ENCODE measurements around the gene VSIG8.

The VSIG8 gene

DNA sequence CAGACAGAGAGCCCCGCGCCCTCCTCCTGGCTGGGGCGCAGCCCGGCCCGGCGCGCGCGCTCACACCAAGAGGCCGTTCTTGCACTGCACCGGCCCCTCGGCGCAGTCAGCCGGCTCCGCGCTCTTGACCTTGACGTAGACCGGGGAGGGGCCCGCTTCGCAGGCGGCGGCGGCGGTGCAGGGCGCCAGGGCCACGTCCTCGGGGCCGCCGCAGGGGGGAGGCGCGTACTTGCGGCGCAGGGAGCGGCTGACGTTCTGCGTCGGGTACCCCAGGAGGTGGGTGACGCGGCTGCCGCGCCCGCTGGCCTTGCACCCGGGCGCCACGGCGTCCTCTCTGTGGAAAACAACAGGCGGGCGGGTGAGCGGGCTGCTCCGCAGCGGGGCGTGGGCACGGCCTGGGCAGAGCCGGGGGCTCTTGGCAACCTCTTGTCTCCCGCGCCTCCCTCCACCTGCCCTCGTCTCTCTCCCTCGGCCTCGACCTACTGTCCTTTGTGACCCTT is 7.7 kb downstream of the VSIG8 start:
- H3K9me3 Mint-ChIP-seq: no peaks in the 10 kb centered on the region
- peaks cover 9% of the 10 kb centered on the region for H3K27me3 Mint-ChIP-seq
- no peaks in the 10 kb centered on the region for H3K36me3 Mint-ChIP-seq
- H3K4me1 Mint-ChIP-seq: peaks cover 14% of the 10 kb centered on the region
- ATAC-seq: peak; percentile 93
- H3K27ac Mint-ChIP-seq: peak overlapping the region; percentile 53
- peak overlapping the region; percentile 74 for H3K4me3 Mint-ChIP-seq

DNA sequence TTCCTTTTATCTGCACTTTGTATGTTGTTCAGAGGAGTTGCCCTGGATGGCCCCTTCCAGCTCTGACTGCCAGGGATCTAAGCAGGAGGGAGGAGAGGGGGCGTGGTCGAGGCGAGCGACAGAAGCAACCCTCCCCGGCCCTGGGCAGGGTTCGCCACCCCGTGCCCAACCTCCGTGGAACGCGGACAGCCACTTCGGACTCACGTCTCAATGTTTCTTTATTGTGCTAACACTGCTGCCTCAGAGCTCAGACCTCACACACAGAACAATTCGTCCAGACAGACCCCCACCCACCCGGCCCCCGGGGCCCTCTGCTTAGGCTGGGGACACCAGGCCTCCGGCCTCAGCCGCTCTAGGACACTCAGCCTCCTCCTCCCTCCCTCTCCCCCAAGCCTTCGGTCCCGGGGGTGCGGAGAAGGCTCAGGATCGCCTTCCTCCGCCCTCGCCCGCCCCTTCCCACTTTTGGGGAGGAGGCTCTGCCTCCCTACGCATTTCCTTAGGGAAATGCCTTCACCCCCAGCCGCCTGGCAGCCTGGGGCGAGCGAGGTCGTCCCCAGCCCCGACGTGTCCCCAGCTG is 8.3 kb downstream of the VSIG8 start:
- Mint-ChIP-seq H3K36me3 (no peaks in the 10 kb centered on the region), H3K4me1 (peaks cover 14% of the 10 kb centered on the region)
- peak; percentile 10 for ATAC-seq

DNA sequence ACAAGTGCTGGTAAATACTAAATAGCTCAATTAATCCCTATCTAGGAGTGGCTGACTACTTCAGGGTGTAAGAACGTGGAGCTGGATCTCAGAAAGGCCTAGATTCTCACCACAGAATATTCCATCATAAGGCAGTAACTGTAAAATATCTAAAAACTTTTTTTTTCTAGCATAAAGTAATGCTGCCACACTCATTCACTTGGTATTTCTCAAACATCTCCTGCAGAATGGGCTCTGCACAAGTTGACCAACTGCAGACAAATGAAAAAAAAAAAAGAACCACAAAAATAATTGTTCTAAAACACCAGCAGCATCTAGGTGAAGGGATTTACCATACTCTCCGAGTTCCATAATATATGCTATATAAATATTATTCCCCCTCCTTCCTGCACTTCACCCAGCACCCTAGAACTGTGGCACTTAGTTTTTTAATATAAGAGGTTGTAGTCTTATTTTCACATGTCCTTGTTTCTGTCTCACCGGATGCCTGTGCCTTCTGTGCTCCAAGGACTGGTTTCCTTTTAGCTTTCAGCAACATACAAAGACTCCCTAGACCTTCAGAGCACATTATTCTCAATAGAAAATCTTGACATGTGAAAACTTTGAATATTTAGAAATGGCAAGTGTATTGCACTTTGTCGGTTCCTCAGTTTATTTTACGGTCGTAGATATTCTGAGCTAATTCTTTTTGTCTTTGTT is 8.9 kb downstream of the VSIG8 start:
- Mint-ChIP-seq H3K27ac (peak overlapping the region; percentile 53), H3K36me3 (no peaks in the 10 kb centered on the region), H3K9me3 (no peaks in the 10 kb centered on the region), H3K4me1 (peaks cover 14% of the 10 kb centered on the region), H3K27me3 (peaks cover 14% of the 10 kb centered on the region), H3K4me3 (peak overlapping the region; percentile 71)
- no peak for ATAC-seq

More for the DNA sequence above, 8.3 kb downstream of the VSIG8 start:
- no peaks in the 10 kb centered on the region for H3K9me3 Mint-ChIP-seq
- peaks cover 9% of the 10 kb centered on the region for H3K27me3 Mint-ChIP-seq
- H3K27ac Mint-ChIP-seq: peak overlapping the region; percentile 53
- H3K4me3 Mint-ChIP-seq: peak overlapping the region; percentile 71

DNA sequence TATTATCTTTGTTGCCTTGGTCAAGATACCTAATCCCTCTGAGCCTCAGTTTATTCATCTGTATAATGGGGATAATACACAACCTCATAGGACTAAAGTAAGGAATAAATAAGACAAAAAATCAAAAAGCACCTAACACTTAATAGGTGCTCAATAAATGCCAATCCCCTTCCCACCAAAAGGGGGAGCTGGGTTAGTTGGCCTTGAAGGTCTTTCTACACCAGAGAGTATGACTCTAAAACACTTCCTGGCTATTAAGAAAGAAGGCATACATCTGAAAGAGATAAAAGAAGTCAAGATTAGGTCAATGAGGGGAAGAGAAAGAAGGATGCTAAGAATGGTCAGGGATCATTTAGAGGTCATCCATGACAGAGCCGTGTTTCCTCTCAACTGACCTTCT is 11.1 kb downstream of the VSIG8 start:
- ATAC-seq: no peak
- Mint-ChIP-seq H3K9me3 (no peaks in the 10 kb centered on the region), H3K4me3 (no peak overlapping the region), H3K4me1 (peaks cover 14% of the 10 kb centered on the region), H3K36me3 (no peaks in the 10 kb centered on the region), H3K27me3 (peaks cover 32% of the 10 kb centered on the region), H3K27ac (no peak overlapping the region)

DNA sequence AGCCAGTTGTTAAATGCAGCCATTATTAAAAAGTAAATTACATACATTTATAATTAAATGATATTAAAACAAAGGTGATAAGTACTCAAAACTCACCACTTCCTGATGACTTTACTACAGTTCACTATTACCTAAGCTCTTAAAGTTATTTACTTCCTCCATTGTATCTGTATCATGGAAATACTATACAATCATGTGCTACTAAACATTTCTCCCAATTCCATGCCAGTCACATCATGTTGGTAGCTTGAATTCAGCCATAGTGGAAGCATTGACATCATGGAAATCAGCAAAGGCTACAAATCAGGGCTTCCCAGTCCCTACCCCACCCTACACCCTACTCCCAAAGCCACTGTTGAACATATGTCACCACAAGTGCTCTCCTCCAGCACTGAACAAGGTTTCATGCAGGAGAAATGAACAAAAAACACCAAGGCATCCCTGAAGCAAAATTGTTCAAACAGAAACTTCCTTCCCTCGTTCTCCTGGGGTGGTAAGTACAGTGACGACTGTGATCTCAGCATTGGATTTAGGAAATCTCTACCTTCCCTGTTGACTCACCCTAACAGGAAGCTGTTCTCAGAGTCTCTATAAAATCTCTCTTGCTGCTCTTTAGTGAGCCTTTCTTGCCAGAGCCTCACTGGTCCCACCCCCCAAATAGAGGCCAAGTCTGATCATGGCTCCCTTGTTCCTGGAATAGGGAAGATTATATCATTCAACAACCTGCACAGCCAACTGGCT is 12.7 kb downstream of the VSIG8 start:
- Mint-ChIP-seq H3K4me3 (no peak overlapping the region), H3K27me3 (peaks cover 38% of the 10 kb centered on the region), H3K36me3 (no peaks in the 10 kb centered on the region), H3K9me3 (no peaks in the 10 kb centered on the region), H3K4me1 (peaks cover 7% of the 10 kb centered on the region), H3K27ac (no peak overlapping the region)
- no peak for ATAC-seq

DNA sequence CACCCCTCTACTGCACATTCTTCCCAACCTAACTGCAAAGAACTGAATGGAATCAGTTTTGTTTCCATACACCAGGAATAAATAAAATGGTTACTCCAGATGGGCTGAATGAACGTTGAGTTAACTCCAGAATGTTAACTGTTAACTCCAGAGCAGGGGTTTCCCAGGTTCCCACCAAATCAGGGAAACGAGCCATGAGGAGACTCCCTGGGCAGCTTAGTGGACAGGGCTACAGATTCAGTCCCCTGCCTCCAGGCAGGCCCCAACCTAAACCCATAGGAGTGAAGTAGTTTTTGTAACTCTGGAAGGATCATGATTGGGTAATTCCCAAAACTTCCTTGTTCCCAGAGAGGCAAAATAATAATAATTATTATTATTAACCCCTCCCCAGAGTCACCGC is 14.1 kb downstream of the VSIG8 start:
- no peaks in the 10 kb centered on the region for H3K36me3 Mint-ChIP-seq
- peaks cover 53% of the 10 kb centered on the region for H3K27me3 Mint-ChIP-seq
- ATAC-seq: no peak
- no peaks in the 10 kb centered on the region for H3K4me1 Mint-ChIP-seq
- H3K27ac Mint-ChIP-seq: no peak overlapping the region
- H3K4me3 Mint-ChIP-seq: no peak overlapping the region
- no peaks in the 10 kb centered on the region for H3K9me3 Mint-ChIP-seq

DNA sequence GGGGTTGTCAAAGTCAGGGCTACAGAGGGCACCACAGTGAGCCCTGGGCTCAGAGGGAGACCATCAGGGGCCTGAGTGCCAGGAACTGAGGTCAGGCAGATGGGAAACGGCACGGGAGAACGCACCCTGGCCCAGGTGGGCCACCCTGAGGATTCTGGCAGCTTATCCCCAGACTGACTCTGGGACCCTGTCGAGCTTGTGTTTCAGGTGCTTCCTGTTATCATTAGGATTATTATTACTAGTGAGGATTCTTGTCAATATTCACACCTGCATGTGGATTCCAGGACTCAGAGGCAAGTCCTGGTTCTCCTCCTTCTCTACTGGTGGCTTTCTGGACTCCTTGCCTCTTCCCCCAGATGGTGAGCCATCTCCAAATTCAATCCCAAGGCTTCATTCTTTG is 15.2 kb downstream of the VSIG8 start:
- H3K4me1 Mint-ChIP-seq: no peaks in the 10 kb centered on the region

DNA sequence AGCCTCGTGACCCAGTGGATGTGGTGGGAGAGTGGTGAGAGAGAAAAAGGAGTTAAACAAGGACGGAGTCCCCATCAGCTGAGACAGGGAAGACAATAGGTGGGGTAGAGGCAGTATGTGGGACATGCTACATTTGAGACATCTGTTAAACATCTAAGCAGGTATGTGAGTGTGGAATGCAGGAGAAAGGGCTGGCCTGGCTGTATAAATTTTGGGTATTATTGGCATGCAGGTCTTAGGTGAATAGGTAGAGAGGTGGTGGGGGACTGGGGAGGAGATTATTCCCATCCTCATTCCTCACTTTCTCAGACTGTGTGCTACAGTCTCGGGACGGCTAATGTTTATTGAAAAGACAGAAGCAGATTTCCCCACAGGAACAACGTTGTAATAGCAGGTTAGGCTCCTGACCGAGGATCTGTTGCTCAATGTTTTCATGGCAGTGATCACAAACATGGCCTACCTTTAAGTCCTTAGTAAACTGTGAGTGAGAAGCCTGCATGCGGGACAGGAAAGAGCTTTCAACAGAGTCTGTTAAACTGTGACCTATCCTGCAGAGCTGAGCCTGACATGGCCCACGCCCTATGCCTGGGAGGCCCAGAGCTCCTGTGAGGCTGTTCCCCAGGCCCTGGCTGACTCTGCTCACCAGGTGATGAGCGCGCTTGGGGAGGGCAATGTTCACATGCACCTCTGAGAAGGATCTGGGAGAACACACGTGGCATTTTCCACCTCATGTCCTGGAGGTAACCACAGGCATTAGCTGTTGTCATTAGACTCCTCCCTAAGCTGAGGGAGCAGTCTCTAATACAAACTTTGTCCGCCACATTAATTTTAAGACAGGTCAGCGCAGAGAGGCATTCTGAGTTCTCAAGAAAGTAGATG is 16.5 kb downstream of the VSIG8 start:
- peaks cover 68% of the 10 kb centered on the region for H3K27me3 Mint-ChIP-seq
- H3K27ac Mint-ChIP-seq: no peak overlapping the region
- no peak overlapping the region for H3K4me3 Mint-ChIP-seq

More for the DNA sequence above, 15.2 kb downstream of the VSIG8 start:
- Mint-ChIP-seq H3K9me3 (no peaks in the 10 kb centered on the region), H3K36me3 (no peaks in the 10 kb centered on the region), H3K4me3 (no peak overlapping the region), H3K27me3 (peaks cover 58% of the 10 kb centered on the region), H3K27ac (no peak overlapping the region)
- no peak for ATAC-seq

DNA sequence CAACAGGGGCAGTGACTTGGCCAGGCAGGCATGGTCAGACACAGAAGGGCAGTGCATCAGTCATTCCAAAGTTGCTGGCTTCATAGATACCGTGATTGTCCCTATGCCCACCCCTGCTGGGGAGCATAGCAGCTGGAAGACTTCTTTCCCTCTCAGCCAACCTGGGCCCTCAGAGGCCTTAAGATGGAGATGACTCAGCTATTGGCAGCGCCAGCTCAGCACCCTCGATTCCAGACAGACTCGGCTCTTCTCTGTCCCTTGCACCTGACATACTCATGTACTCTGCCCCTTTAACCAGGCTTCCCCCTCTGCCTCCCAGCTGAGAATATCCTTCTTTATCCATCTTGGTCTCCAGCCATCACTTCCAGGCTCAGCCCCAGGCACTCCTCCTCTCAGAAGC is 19.0 kb downstream of the VSIG8 start:
- H3K4me1 Mint-ChIP-seq: peaks cover 9% of the 10 kb centered on the region
- no peaks in the 10 kb centered on the region for H3K9me3 Mint-ChIP-seq
- ATAC-seq: no peak
- H3K36me3 Mint-ChIP-seq: peaks cover 4% of the 10 kb centered on the region
- no peak overlapping the region for H3K27ac Mint-ChIP-seq
- H3K4me3 Mint-ChIP-seq: no peak overlapping the region
- H3K27me3 Mint-ChIP-seq: peaks cover 63% of the 10 kb centered on the region

More for the DNA sequence above, 16.5 kb downstream of the VSIG8 start:
- Mint-ChIP-seq H3K36me3 (peaks cover 4% of the 10 kb centered on the region), H3K4me1 (no peaks in the 10 kb centered on the region), H3K9me3 (no peaks in the 10 kb centered on the region)
- no peak for ATAC-seq

DNA sequence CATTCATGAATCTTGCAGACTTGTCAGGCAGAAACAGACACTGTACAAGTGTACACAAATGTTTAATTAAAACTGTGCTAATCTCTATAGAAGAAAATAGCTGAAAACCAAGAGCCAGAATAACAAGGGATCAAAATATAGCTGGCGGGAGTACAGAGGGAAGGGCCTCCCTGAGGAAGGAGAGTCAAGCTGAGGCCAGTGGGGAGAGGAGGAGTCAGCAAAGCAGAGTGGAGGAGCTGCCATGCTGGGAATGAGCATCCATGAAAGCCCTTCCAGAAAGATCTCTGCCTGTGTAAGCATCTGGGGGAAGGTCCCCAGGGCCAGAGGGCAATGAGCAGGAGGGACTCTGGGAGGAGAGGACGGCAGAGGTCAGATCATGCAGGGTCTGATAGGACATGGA is 20.7 kb downstream of the VSIG8 start:
- H3K27me3 Mint-ChIP-seq: peaks cover 49% of the 10 kb centered on the region
- peaks cover 10% of the 10 kb centered on the region for H3K4me1 Mint-ChIP-seq
- peaks cover 4% of the 10 kb centered on the region for H3K36me3 Mint-ChIP-seq
- H3K9me3 Mint-ChIP-seq: no peaks in the 10 kb centered on the region
- no peak overlapping the region for H3K4me3 Mint-ChIP-seq
- H3K27ac Mint-ChIP-seq: no peak overlapping the region
- no peak for ATAC-seq

DNA sequence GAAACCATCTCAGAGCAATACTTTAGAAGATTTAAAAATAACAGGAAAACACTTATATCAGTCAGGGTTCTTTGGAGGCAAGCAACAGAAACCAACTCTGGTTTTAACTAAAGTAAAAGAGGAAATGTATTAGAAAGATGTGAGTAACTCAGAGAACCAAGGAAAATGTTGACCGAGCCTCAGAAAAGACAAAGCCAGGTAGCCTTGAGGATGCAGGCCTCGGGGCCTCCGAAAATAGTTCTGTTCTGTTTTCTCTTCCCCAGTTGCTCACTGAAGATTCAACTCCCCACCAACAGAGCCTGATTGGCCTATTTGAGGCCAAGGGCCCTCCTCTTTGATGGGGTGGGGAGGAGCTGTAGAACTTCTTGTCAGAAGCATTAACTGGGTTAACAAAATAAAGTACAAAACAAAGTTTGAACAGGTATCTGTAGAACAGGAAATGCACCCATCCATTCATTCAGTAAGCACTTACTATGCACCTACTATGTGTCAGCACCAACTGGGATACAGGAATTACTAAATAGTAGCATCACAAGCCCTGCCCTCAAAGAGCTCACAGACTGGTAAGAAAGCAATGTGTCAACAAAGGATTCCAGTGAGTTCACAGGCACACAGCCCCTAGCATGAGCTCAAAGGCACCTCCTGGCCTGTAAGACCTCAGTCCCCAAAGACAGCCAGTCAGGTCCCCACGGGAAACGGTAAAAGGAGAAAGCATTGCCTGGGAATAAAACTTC is 23.2 kb downstream of the VSIG8 start:
- Mint-ChIP-seq H3K9me3 (no peaks in the 10 kb centered on the region), H3K36me3 (peaks cover 4% of the 10 kb centered on the region), H3K4me1 (peaks cover 10% of the 10 kb centered on the region), H3K4me3 (no peak overlapping the region), H3K27ac (no peak overlapping the region), H3K27me3 (peaks cover 25% of the 10 kb centered on the region)
- peak; percentile 46 for ATAC-seq

DNA sequence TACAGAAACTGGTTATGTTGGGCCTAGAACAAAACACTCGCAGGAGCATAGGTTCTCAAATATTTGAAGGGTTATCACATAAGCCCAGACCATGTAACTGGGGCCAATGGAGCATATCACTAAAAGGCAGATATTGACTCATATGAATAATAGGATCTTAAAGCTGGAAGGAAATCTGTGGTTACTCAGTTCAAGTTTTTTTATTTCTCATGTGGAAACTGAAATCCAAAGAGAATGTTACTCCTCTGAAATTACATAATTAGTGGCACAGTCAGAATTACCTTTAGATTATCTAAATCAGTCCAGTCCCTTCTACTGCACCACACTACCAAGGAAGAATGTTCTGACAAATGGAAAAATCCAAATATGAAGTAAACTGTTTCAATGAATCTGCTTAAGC is 23.7 kb downstream of the VSIG8 start:
- Mint-ChIP-seq H3K27ac (no peak overlapping the region), H3K4me1 (peaks cover 10% of the 10 kb centered on the region), H3K27me3 (peaks cover 20% of the 10 kb centered on the region), H3K36me3 (peaks cover 4% of the 10 kb centered on the region), H3K9me3 (no peaks in the 10 kb centered on the region), H3K4me3 (no peak overlapping the region)
- peak; percentile 72 for ATAC-seq

DNA sequence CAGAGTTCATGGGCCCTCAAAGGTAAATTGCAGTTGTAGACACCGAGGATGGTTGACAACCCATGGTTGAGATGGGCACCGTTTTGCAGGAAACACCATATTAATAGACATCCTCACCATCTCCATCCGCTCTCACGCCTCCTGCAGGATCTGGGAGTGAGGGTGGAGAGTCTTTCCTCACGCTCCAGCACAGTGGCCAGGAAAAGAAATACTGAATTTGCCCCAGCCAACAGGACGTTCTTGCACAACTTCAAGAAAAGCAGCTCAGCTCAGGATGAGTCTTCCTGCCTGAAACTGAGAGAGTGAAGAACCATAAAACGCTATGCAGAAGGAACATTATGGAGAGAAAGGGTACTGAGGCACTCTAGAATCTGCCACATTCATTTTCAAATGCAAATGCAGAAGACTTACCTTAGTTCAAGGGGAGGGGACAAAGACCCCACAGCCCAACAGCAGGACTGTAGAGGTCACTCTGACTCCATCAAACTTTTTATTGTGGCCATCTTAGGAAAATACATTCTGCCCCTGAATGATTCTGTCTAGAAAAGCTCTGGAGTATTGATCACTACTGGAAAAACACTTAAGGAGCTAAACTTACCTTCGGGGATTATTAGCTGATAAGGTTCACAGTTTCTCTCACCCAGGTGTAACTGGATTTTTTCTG is 26.5 kb downstream of the VSIG8 start:
- Mint-ChIP-seq H3K4me3 (no peak overlapping the region), H3K36me3 (no peaks in the 10 kb centered on the region), H3K27ac (no peak overlapping the region), H3K9me3 (no peaks in the 10 kb centered on the region), H3K27me3 (no peaks in the 10 kb centered on the region), H3K4me1 (peaks cover 10% of the 10 kb centered on the region)
- no peak for ATAC-seq

DNA sequence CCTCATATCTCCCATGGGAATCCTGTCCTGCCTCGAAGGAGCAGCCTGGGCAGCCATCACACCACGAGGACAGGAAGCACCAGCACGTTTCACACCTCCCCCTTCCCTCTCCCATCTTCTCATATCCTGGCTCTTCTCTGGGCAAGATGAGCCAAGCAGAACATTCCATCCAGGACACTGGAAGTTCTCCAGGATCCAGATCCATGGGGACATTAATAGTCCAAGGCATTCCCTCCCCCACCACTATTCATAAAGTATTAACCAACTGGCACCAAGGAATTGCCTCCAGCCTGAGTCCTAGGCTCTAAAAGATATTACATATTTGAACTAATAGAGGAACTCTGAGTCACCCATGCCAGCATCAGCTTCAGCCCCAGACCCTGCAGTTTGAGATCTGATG is 27.1 kb downstream of the VSIG8 start:
- Mint-ChIP-seq H3K9me3 (no peaks in the 10 kb centered on the region), H3K27ac (no peak overlapping the region), H3K4me3 (no peak overlapping the region), H3K4me1 (peaks cover 10% of the 10 kb centered on the region), H3K27me3 (no peaks in the 10 kb centered on the region), H3K36me3 (no peaks in the 10 kb centered on the region)
- no peak for ATAC-seq
